Stimulated activated CD4-positive, alpha-beta T cell treated with anti-CD3 and anti-CD28 coated beads, Interleukin-4, amount 100 ng/mL, for 4 hours (primary cell): ENCODE data around the gene GALNT9.
"Not testable (repeated sequence)": the region's sequence is repeated elsewhere in the genome, so short reads cannot be mapped to it uniquely, and the experiment has no call there.

Experiments used
- DNase-seq, 2 experiments: peaks; one replicate each; pipeline ENCODE4 v3.0.0-alpha.2; 2020

GALNT9 gene

GRCh38 chr12:132311201-132311915, 18.0 kb downstream of the GALNT9 start:
- DNase-seq: no peak

GRCh38 chr12:132310181-132311040, 19.0 kb downstream of the GALNT9 start:
- no peak for DNase-seq

- no peak for DNase-seq
Measured at GRCh38 chr12:132309596-132310086, 19.7 kb downstream of the GALNT9 start.

GRCh38 chr12:132308853-132309595, 20.4 kb downstream of the GALNT9 start:
- DNase-seq: no peak

- no peak for DNase-seq
Measured at GRCh38 chr12:132307976-132308852, 21.2 kb downstream of the GALNT9 start.

- DNase-seq: no peak
Measured at GRCh38 chr12:132306885-132307191, 22.6 kb downstream of the GALNT9 start.

GRCh38 chr12:132305991-132306884, 23.2 kb downstream of the GALNT9 start:
- no peak for DNase-seq

- DNase-seq: no peak
Measured at GRCh38 chr12:132305560-132305966, 23.8 kb downstream of the GALNT9 start.

GRCh38 chr12:132304866-132305265, 24.5 kb downstream of the GALNT9 start:
- DNase-seq: not testable (repeated sequence)

GRCh38 chr12:132303853-132304373, 25.5 kb downstream of the GALNT9 start:
- DNase-seq: not testable (repeated sequence)

GRCh38 chr12:132302466-132303358, 26.7 kb downstream of the GALNT9 start:
- no peak for DNase-seq

GRCh38 chr12:132300789-132301722, 28.3 kb downstream of the GALNT9 start:
- DNase-seq: no peak

- DNase-seq: no peak
Measured at GRCh38 chr12:132296063-132296462, 33.3 kb downstream of the GALNT9 start.

- DNase-seq: not testable (repeated sequence)
Measured at GRCh38 chr12:132295561-132295960, 33.8 kb downstream of the GALNT9 start.

- no peak for DNase-seq
Measured at GRCh38 chr12:132295101-132295526, 34.3 kb downstream of the GALNT9 start.

GRCh38 chr12:132294121-132295034, 35.0 kb downstream of the GALNT9 start:
- no peak for DNase-seq
